Raji (cell line): ENCODE data around the gene SV2A.

ENCODE experiments used
- POLR2A ChIP-seq: IDR thresholded peaks from 2 replicates; pipeline ENCODE4 v1.6.1; 2011; ENCODE audit warnings: low read depth, low read length, control low read depth; ENCODE audit not compliant: insufficient read depth

Gene SV2A, protein sequence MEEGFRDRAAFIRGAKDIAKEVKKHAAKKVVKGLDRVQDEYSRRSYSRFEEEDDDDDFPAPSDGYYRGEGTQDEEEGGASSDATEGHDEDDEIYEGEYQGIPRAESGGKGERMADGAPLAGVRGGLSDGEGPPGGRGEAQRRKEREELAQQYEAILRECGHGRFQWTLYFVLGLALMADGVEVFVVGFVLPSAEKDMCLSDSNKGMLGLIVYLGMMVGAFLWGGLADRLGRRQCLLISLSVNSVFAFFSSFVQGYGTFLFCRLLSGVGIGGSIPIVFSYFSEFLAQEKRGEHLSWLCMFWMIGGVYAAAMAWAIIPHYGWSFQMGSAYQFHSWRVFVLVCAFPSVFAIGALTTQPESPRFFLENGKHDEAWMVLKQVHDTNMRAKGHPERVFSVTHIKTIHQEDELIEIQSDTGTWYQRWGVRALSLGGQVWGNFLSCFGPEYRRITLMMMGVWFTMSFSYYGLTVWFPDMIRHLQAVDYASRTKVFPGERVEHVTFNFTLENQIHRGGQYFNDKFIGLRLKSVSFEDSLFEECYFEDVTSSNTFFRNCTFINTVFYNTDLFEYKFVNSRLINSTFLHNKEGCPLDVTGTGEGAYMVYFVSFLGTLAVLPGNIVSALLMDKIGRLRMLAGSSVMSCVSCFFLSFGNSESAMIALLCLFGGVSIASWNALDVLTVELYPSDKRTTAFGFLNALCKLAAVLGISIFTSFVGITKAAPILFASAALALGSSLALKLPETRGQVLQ

GRCh38 chr1:149917571-149918144 lies at the start of gene SV2A:
Gene SV2A (minus strand): TSS chr1:149917844. CDS start chr1:149913840, 4,004 bp downstream.
- no peak for TF ChIP-seq POLR2A

DNA sequence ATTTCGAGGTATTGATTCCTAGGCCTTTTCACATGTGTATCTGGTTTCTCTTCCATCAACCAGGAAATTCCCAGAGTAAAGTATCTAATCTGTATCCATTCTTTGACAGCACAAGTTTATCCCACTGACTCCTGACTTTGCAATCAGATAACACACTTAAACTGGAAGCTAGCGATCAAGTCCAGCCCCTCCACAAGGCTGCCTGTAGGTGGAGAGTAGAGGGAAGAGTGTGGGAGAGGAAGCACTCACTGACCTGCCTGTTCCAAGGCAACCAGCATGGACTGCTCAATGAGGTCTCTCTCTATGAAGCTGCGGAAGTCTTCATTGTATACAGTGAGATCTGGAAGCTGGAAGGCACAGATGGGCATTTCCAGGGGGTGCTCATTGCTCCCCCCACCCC lies 49.4 kb upstream of the SV2A start:
- no peak for TF ChIP-seq POLR2A

DNA sequence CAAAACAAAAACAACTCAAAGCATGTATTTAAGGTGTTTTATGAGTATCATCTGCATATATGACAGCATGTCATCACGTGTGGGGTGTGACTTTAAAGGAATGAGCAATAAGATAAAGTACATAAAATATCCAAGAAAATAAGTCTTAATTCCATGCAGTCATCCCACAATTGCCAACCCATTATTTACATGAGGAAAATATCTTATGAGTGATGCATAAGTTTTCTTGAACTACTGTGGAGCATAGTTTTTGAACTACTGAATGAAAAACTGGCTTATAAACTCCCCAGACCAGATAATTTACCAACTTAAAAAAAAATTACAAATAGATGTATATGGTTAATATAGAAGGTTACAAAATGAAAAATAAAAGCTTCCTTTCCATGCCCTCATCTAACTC lies 48.8 kb upstream of the SV2A start:
- TF ChIP-seq POLR2A, result no peak

DNA sequence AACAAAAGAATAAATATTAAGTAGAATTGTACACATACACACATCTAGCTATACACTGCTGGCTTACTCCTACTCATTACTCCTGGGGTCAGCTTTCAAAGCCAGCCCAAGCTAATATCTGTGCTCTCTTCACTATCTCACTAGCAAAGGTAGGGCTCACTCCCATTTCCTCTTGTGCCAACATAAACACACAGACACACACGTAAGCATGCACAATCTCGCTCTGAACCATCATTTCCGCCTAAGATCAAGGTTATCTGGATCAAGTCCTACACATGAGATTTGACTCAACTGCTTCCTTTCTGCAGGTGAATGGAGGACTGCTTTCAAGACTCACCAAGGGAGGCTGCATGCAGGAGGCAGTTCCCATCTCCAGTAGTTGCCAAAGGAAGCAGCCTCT lies 47.8 kb upstream of the SV2A start:
- TF ChIP-seq POLR2A, result no peak

GRCh38 chr1:149963358-149963757 lies 45.7 kb upstream of the SV2A start:
- TF ChIP-seq POLR2A, result no peak

DNA sequence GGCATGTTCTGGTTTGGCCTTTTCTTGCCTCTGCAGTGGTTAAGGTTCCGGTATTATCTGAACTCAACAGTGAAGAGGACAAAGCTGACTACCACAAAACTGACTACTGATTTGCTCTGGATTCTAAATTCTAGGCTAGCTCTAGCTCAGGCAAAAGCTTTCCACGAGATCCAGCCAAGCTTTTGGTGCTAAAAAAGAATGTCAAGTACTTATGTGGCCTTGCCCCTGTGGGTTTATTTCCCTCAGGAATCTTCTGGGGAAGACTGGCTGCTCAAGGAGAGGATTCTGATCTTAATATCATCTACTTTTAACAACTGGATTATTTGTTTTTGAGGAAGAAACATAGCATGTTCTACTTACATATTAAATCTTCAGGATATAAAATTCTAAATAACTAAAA lies 45.1 kb upstream of the SV2A start:
- no peak for TF ChIP-seq POLR2A

DNA sequence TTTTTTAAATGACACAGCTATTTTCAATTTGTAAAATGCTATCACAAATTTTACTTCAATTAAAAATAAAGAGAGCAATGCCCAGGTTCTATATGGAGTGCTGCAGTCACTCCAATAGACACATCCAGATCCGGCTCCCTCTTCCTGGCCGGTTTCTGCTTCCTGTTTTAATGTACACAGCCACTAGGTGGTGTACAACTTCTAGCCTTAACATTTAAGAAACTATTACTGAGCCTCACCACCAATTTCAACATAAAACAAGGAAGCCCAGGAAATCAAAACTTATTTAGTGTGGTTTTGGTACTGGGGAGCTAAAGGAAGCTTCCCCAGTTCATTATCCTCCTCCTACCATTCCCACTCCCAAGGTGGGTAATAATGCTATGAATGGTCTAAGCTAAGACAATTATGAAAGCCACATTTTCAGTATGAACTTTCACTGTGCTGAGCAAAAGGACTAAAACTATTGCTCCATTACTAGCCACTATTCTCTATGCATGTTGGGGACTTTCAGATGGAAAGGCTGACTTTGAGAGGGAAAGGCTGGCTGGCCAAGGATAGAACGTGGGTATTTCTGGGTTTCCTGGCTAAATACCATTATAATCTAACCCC lies 44.5 kb upstream of the SV2A start:
- TF ChIP-seq POLR2A, result no peak

- no peak for TF ChIP-seq POLR2A
Observed at GRCh38 chr1:149949911-149950310, 32.3 kb upstream of the SV2A start.

GRCh38 chr1:149945206-149945605 lies 27.6 kb upstream of the SV2A start:
- no peak for TF ChIP-seq POLR2A

DNA sequence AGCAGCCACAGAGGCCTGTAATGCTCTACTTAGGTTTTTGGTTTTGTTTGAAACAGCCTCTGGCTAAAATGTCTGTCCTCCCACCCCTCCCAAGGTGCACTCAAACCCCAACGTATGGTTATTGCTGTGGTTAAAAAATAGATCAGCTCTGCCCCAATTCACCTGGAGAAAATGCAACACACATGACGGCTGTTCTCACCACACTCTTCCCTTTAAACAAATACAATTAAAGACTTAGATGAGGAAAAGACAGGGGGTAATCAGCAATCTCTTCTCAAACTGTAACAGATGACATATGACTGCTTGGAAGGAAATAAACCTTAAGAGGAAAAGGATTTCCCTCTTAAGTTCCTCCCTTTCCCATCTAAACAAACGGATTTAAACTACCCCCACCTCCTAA lies 25.2 kb upstream of the SV2A start:
- TF ChIP-seq POLR2A, result no peak

GRCh38 chr1:149942207-149942606 lies 24.6 kb upstream of the SV2A start:
- no peak for TF ChIP-seq POLR2A

DNA sequence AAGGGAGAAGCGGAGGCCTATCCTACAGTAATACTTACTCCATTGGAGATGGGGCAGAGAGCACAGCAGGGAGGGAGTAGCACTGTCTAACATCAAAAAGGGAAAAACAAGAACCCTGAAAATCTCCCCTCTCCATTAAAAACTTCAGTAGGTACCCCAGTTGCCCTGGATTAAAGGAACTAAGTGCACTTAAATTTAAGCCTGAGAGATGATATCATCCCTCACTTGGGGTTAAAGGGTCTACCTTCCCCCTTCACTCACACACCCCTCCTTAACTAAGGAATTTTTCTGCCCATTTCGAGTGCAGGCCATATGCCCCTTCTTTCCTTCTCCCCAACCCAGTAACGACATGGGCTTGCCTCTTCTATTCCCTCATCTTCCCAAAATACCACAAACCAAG lies 22.8 kb upstream of the SV2A start:
- no peak for TF ChIP-seq POLR2A

DNA sequence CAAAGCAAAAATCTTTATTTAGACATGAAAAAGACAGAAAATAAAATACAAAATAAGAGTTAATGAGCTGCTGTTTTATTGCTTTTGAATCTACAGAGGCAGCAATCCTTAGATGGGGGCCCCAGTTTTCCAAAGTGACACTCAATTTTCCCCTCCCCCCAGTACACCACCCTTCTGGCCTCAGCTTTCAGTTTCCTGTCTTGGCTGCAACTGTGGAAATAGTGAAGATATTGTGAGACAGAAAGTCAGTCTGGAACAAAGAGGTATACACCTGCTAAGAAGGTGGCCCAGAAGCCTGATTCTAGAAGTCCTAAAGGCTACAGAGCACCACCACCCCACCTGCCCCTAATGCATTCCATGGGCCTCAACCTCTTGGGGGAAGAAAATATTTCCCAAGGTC lies 20.1 kb upstream of the SV2A start:
- no peak for TF ChIP-seq POLR2A

GRCh38 chr1:149936992-149937705 lies 19.5 kb upstream of the SV2A start:
- TF ChIP-seq POLR2A, result no peak

GRCh38 chr1:149936170-149936991 lies 18.7 kb upstream of the SV2A start, which contains the start of gene MTMR11:
Gene MTMR11 (minus strand): TSS chr1:149936879. CDS start chr1:149936647, 232 bp downstream.
- TF ChIP-seq POLR2A, result no peak

DNA sequence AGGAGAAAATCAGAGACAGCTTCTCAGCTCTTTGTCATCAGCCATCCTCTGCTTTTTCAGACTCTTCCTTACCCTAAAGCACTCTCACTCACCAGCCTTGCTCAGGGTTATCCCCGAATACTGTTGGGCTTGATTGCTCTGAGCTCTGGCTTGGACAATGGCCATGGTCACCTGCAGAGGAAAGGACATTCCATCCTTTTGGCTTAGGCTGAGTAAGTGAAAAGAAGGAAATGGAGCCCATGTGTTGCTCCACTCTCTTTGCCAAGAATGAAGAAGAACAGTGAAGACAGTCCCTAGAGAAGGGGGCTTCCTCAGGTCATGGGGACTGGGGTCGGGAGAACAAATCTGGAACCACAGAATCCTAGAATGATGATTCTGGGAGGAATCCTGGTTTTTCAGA lies 16.7 kb upstream of the SV2A start:
- no peak for TF ChIP-seq POLR2A
